H9 (cell line): ENCODE data around the gene GATA1. TPM values are rescaled to one million over a fixed set of nuclear protein-coding genes. Genes with fewer than 3 reads are reported as not detected.

Experiments used
- DNase-seq: peaks from one replicate; pipeline ENCODE4 v3.0.0-alpha.2; 2017
- H2AFZ ChIP-seq: one replicate; pipeline ENCODE4 v1.6.1; 2013; ENCODE audit warnings: mild to moderate bottlenecking, low read length, control low read depth, moderate library complexity
- H2AK5ac ChIP-seq: 2 replicates; pipeline ENCODE4 v1.6.1; 2013; ENCODE audit warnings: low read length, control low read depth, mixed read lengths; ENCODE audit not compliant: insufficient read length
- H2BK120ac ChIP-seq: one replicate; pipeline ENCODE4 v1.6.1; 2013; ENCODE audit warnings: low read depth, mild to moderate bottlenecking, low read length, control low read depth, inconsistent platforms; ENCODE audit not compliant: poor library complexity, severe bottlenecking
- H2BK12ac ChIP-seq: 2 replicates; pipeline ENCODE4 v1.6.1; 2013; ENCODE audit warnings: low read length, control low read depth, mixed read lengths, low read depth; ENCODE audit not compliant: insufficient read length
- H2BK15ac ChIP-seq: 2 replicates; pipeline ENCODE4 v1.6.1; 2013; ENCODE audit warnings: low read depth, low read length, control low read depth
- H2BK20ac ChIP-seq: one replicate; pipeline ENCODE4 v1.6.1; 2013; ENCODE audit warnings: low read depth, mild to moderate bottlenecking, low read length, control low read depth, inconsistent platforms; ENCODE audit not compliant: poor library complexity, severe bottlenecking
- H2BK5ac ChIP-seq: 2 replicates; pipeline ENCODE4 v1.6.1; 2013; ENCODE audit warnings: low read length, control low read depth, mixed read lengths; ENCODE audit not compliant: insufficient read length
- H3K14ac ChIP-seq: 2 replicates; pipeline ENCODE4 v1.6.1; 2013; ENCODE audit warnings: low read length, control low read depth; ENCODE audit not compliant: insufficient read depth
- H3K18ac ChIP-seq: 2 replicates; pipeline ENCODE4 v1.6.1; 2013; ENCODE audit warnings: low read depth, mild to moderate bottlenecking, mixed read lengths, low read length, control low read depth; ENCODE audit not compliant: insufficient read length
- H3K23ac ChIP-seq: 2 replicates; pipeline ENCODE4 v1.6.1; 2013; ENCODE audit warnings: low read length, control low read depth, mixed read lengths, low read depth; ENCODE audit not compliant: insufficient read length
- H3K23me2 ChIP-seq: 2 replicates; pipeline ENCODE4 v1.6.1; 2013; ENCODE audit warnings: low read depth, mild to moderate bottlenecking, mixed read lengths, low read length, control low read depth; ENCODE audit not compliant: insufficient read length, poor library complexity, severe bottlenecking
- H3K27ac ChIP-seq: 2 replicates; pipeline ENCODE4 v1.5.1; 2013; ENCODE audit warnings: low read length, control low read depth, mixed read lengths, low read depth; ENCODE audit not compliant: insufficient read length
- H3K27me3 ChIP-seq: 2 replicates; pipeline ENCODE4 v1.6.1; 2013; ENCODE audit warnings: low read length, control low read depth, inconsistent platforms; ENCODE audit not compliant: insufficient read depth
- H3K4ac ChIP-seq: 2 replicates; pipeline ENCODE4 v1.6.1; 2013; ENCODE audit warnings: low read depth, mild to moderate bottlenecking, control low read depth, inconsistent platforms, low read length, moderate library complexity
- H3K4me1 ChIP-seq: 2 replicates; pipeline ENCODE4 v1.6.1; 2013; ENCODE audit warnings: low read length, control low read depth, inconsistent platforms; ENCODE audit not compliant: insufficient read depth
- H3K4me2 ChIP-seq: 2 replicates; pipeline ENCODE4 v1.6.1; 2013; ENCODE audit warnings: low read length, control low read depth, mixed read lengths; ENCODE audit not compliant: insufficient read length, insufficient read depth
- H3K56ac ChIP-seq: 2 replicates; pipeline ENCODE4 v1.6.1; 2013; ENCODE audit warnings: low read depth, mild to moderate bottlenecking, mixed read lengths, low read length, control low read depth; ENCODE audit not compliant: insufficient read length
- H3K79me1 ChIP-seq: 2 replicates; pipeline ENCODE4 v1.6.1; 2013; ENCODE audit warnings: low read depth, mild to moderate bottlenecking, moderate library complexity, low read length, control low read depth, inconsistent platforms; ENCODE audit not compliant: insufficient read depth, poor library complexity, severe bottlenecking
- H3K79me2 ChIP-seq: 2 replicates; pipeline ENCODE4 v1.6.1; 2013; ENCODE audit warnings: low read length, control low read depth, inconsistent platforms; ENCODE audit not compliant: insufficient read depth
- H3K9ac ChIP-seq: 2 replicates; pipeline ENCODE4 v1.6.1; 2013; ENCODE audit warnings: low read length, control low read depth, mixed read lengths; ENCODE audit not compliant: insufficient read length; ENCODE audit errors: extremely low read depth
- H3K9me3 ChIP-seq: one replicate; pipeline ENCODE4 v1.6.1; 2013; ENCODE audit warnings: low read depth, low read length, inconsistent platforms; ENCODE audit not compliant: control insufficient read depth
- H3T11ph ChIP-seq: one replicate; pipeline ENCODE4 v1.6.1; 2013; ENCODE audit warnings: mild to moderate bottlenecking, low read length, control low read depth, inconsistent platforms
- H4K20me1 ChIP-seq: one replicate; pipeline ENCODE4 v1.6.1; 2013; ENCODE audit not compliant: control insufficient read depth, insufficient read length, insufficient read depth
- H4K5ac ChIP-seq: 2 replicates; pipeline ENCODE4 v1.6.1; 2013; ENCODE audit warnings: low read depth, mild to moderate bottlenecking, mixed read lengths, low read length, control low read depth; ENCODE audit not compliant: insufficient read length
- H4K8ac ChIP-seq: replicated peaks from 2 replicates; pipeline ENCODE4 v1.6.1; 2013; ENCODE audit warnings: low read length, control low read depth, mixed read lengths, low read depth; ENCODE audit not compliant: insufficient read length
- H4K91ac ChIP-seq: 2 replicates; pipeline ENCODE4 v1.6.1; 2013; ENCODE audit warnings: low read depth, mild to moderate bottlenecking, moderate library complexity, mixed read lengths, low read length, control low read depth; ENCODE audit not compliant: insufficient read length
- H3K27ac Mint-ChIP-seq, 3 experiments: 2 replicates in 2 of 3; 3 replicates in 1 of 3; pipeline ENCODE4 v1.8.0; 2020 to 2021; ENCODE audit warnings: mixed read lengths in 3 of 3, mild to moderate bottlenecking in 1 of 3, moderate library complexity in 1 of 3
- H3K27me3 Mint-ChIP-seq: 2 replicates; pipeline ENCODE4 v1.8.0; 2021; ENCODE audit warnings: low read depth, mild to moderate bottlenecking, moderate library complexity, mixed read lengths
- H3K36me3 Mint-ChIP-seq, 3 experiments: 2 replicates in 2 of 3; 3 replicates in 1 of 3; pipeline ENCODE4 v1.8.0; 2020 to 2021; ENCODE audit warnings: low read depth in 3 of 3, mixed read lengths in 3 of 3; ENCODE audit not compliant: insufficient read depth in 1 of 3
- H3K4me1 Mint-ChIP-seq, 2 experiments: 2 replicates each; pipeline ENCODE4 v1.8.0; 2020; ENCODE audit warnings: mixed read lengths in 2 of 2
- H3K4me3 Mint-ChIP-seq, 2 experiments: 2 replicates in 1 of 2; 3 replicates in 1 of 2; pipeline ENCODE4 v1.8.0; 2020 to 2021; ENCODE audit warnings: mild to moderate bottlenecking in 2 of 2, mixed read lengths in 2 of 2, moderate library complexity in 1 of 2
- H3K9me3 Mint-ChIP-seq, 2 experiments: 2 replicates in 1 of 2; 3 replicates in 1 of 2; pipeline ENCODE4 v1.8.0; 2020; ENCODE audit warnings: mild to moderate bottlenecking in 2 of 2, mixed read lengths in 2 of 2, moderate library complexity in 1 of 2
- WGBS: extraction: QIAGEN DNeasy Blood & Tissue Kit; methylation state at CpG from one replicate; pipeline ENCODE4 v1.1.7; 2013; ENCODE audit warnings: missing lambda C conversion rate, low lambda C conversion rate, mixed read lengths; ENCODE audit not compliant: insufficient read length; ENCODE audit errors: extremely low coverage; 5-methylcytosine and 5-hydroxymethylcytosine counted together
- total RNA-seq: library from RNA; stranded (reverse); gene quantifications from 2 replicates; pipeline ENCODE4 v1.2.1, GENCODE V29; 2021
- TF ChIP-seq, protein P1 (sequence below): fragments of 200-600 bp; sonication (generic); conservative IDR thresholded peaks from 3 replicates; pipeline ENCODE4 v1.8.0; 2021; ENCODE audit warnings: antibody characterized with exemption, mild to moderate bottlenecking

Gene GATA1
- total RNA-seq, 1 experiment from 2014 or later, result not detected

DNA sequence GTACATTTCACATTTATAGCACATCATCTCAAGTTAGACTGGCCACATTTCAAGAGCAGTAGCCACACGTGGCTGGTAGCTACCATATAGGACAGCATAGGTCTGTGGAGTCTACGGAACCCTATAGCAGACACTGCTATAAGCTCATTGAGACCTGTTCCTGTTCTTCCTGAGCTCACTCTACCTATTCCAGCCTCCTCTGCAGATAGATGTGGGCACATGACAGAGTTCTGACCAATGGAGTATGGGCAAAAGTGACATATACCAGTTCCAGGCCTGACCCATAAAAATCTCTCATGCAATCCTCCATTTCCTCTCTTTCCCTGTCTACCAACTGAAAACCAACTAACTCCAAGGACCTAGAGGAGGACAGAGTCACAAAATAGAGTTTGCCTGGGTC lies 11.9 kb downstream of the GATA1 start:
- H3K27ac ChIP-seq, result no peak overlapping the region
- no peak overlapping the region for H3K4me3 Mint-ChIP-seq
- no peaks in the 10 kb centered on the region for H3K9me3 ChIP-seq
- no peak overlapping the region for H3K56ac ChIP-seq
- H3K9ac ChIP-seq, result no peak overlapping the region
- H3K79me2 ChIP-seq, result no peaks in the 10 kb centered on the region
- no peak overlapping the region for H2BK15ac ChIP-seq
- no peak overlapping the region for H3K23ac ChIP-seq
- H3K4me2 ChIP-seq, result no peak overlapping the region
- peaks cover 3% of the 10 kb centered on the region for H3K23me2 ChIP-seq
- no CpG with 5 or more reads among the region's 2 CpGs for WGBS
- no peak for DNase-seq
- no peak overlapping the region for H3T11ph ChIP-seq
- no peak overlapping the region for H2AFZ ChIP-seq
- no peak overlapping the region for H2BK12ac ChIP-seq
- peaks cover 69 to 73% of the 10 kb centered on the region in 2 experiments for H3K9me3 Mint-ChIP-seq
- no peaks in the 10 kb centered on the region for H3K4me1 ChIP-seq
- H3K4me1 Mint-ChIP-seq, result peaks cover 5 to 12% of the 10 kb centered on the region in 2 experiments
- H4K5ac ChIP-seq, result no peak overlapping the region
- peaks cover 3 to 10% (median 9%) of the 10 kb centered on the region in 3 experiments for H3K36me3 Mint-ChIP-seq
- H4K8ac ChIP-seq, result no peak overlapping the region
- no peak overlapping the region for H2BK120ac ChIP-seq
- H3K27me3 Mint-ChIP-seq, result peaks cover 2% of the 10 kb centered on the region; the same call in 1 of the 2 replicates
- H2BK5ac ChIP-seq, result no peak overlapping the region
- no peak overlapping the region for H2BK20ac ChIP-seq
- no peaks in the 10 kb centered on the region for H3K79me1 ChIP-seq
- no peak overlapping the region for H3K18ac ChIP-seq
- no peaks in the 10 kb centered on the region for H4K20me1 ChIP-seq
- no peak overlapping the region for H4K91ac ChIP-seq
- TF ChIP-seq, protein P1, sequence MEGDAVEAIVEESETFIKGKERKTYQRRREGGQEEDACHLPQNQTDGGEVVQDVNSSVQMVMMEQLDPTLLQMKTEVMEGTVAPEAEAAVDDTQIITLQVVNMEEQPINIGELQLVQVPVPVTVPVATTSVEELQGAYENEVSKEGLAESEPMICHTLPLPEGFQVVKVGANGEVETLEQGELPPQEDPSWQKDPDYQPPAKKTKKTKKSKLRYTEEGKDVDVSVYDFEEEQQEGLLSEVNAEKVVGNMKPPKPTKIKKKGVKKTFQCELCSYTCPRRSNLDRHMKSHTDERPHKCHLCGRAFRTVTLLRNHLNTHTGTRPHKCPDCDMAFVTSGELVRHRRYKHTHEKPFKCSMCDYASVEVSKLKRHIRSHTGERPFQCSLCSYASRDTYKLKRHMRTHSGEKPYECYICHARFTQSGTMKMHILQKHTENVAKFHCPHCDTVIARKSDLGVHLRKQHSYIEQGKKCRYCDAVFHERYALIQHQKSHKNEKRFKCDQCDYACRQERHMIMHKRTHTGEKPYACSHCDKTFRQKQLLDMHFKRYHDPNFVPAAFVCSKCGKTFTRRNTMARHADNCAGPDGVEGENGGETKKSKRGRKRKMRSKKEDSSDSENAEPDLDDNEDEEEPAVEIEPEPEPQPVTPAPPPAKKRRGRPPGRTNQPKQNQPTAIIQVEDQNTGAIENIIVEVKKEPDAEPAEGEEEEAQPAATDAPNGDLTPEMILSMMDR, result no peak
- no peak overlapping the region for H2AK5ac ChIP-seq
- H3K14ac ChIP-seq, result no peak overlapping the region
- H3K27ac Mint-ChIP-seq, result no peak overlapping the region
- no peaks in the 10 kb centered on the region for H3K27me3 ChIP-seq
- H3K4ac ChIP-seq, result no peak overlapping the region
